ENCODE measurements around the gene TRIM29.
A peak's percentile ranks its signal among the peaks of the same experiment; 100 is the strongest.

Gene TRIM29

GRCh38 chr11:120109531-120109930, 28.4 kb downstream of the TRIM29 start:
- Mint-ChIP-seq H3K27ac (no peak overlapping the region), H3K36me3 (no peaks in the 10 kb centered on the region), H3K27me3 (peaks cover 16% of the 10 kb centered on the region), H3K9me3 (no peaks in the 10 kb centered on the region), H3K4me3 (no peak overlapping the region), H3K4me1 (no peaks in the 10 kb centered on the region)
- DNase-seq (ENCODE audit: low spot score in 2 of 2), result no peak
- ATAC-seq (ENCODE audit: low read depth), result no peak

GRCh38 chr11:120108785-120109168, 29.1 kb downstream of the TRIM29 start:
- H3K9me3 Mint-ChIP-seq, result no peaks in the 10 kb centered on the region
- H3K36me3 Mint-ChIP-seq, result no peaks in the 10 kb centered on the region
- no peak for DNase-seq (ENCODE audit: low spot score in 2 of 2)
- H3K27ac Mint-ChIP-seq, result no peak overlapping the region
- peaks cover 14% of the 10 kb centered on the region for H3K27me3 Mint-ChIP-seq
- no peak for ATAC-seq (ENCODE audit: low read depth)
- no peak overlapping the region for H3K4me3 Mint-ChIP-seq
- no peaks in the 10 kb centered on the region for H3K4me1 Mint-ChIP-seq

DNA sequence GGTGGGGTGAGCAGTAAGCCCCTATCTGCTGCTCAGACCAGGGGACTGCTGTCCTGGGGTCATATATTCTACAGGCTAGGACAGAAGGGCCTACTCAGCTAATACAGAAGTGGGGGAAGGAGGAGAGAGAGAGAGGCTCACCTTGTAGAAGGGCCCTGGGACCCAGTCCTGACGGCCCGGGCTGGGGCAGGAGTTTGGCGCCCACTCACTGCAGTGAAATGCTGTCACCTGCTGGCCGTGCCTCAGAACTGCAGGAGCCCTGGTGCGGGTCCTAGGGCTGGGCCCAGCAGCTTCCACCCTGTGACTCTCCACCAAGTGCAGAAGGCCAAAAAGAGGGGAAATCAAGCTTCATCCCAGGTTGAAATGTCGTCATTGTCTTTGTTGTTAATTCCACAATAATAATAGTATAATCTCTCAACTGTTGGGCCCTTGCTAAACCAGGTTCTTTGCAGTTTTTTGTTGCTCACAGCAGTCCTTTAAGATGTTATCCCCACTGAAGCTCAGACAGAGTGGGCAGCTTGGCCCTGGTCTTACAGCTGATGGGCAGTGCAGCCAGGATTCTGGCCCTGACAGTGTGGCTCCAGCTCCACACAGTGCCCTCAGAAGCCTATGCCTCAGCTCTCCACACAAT, 29.6 kb downstream of the TRIM29 start:
- DNase-seq (ENCODE audit: low spot score in 2 of 2), result peak; percentile 50 to 69
- H3K36me3 Mint-ChIP-seq, result no peaks in the 10 kb centered on the region
- H3K4me1 Mint-ChIP-seq, result no peaks in the 10 kb centered on the region
- no peak overlapping the region for H3K27ac Mint-ChIP-seq
- no peak overlapping the region for H3K4me3 Mint-ChIP-seq
- peaks cover 14% of the 10 kb centered on the region for H3K27me3 Mint-ChIP-seq
- ATAC-seq (ENCODE audit: low read depth), result peak; percentile 64
- no peaks in the 10 kb centered on the region for H3K9me3 Mint-ChIP-seq

DNA sequence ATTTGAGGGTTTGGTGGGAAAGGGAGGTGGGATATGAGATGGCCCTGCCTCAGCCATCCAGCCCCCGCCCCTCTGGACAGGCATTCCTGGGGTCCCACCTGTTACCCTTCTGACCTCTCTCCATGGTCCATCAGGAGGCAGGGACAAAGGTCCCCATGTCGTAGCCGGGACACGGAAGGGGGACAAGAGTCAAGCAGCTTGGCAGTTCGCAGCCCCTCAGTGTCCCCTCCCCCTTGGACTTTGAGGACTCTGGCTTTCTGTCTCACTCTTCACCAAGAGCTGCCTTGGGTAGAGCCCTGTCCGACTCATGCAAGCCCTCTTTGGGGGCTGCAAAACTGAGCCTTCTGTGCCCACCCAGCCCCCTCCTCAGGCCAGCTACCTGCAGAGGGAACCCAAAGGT, 30.2 kb downstream of the TRIM29 start:
- Mint-ChIP-seq H3K27ac (no peak overlapping the region), H3K9me3 (no peaks in the 10 kb centered on the region), H3K4me3 (no peak overlapping the region), H3K36me3 (no peaks in the 10 kb centered on the region), H3K27me3 (peaks cover 14% of the 10 kb centered on the region), H3K4me1 (no peaks in the 10 kb centered on the region)
- DNase-seq (ENCODE audit: low spot score in 2 of 2) (no peak), ATAC-seq (ENCODE audit: low read depth) (no peak)

- H3K27ac Mint-ChIP-seq, result no peak overlapping the region
Measured at GRCh38 chr11:120106354-120107150, 31.4 kb downstream of the TRIM29 start.

GRCh38 chr11:120105576-120105975, 32.3 kb downstream of the TRIM29 start:
- Mint-ChIP-seq H3K27ac (no peak overlapping the region), H3K9me3 (no peaks in the 10 kb centered on the region), H3K4me3 (no peak overlapping the region), H3K4me1 (no peaks in the 10 kb centered on the region), H3K36me3 (no peaks in the 10 kb centered on the region), H3K27me3 (peaks cover 11% of the 10 kb centered on the region)
- no peak for ATAC-seq (ENCODE audit: low read depth)
- DNase-seq (ENCODE audit: low spot score in 2 of 2), result no peak

More at GRCh38 chr11:120106354-120107150, 31.4 kb downstream of the TRIM29 start:
- Mint-ChIP-seq H3K4me3 (no peak overlapping the region), H3K9me3 (no peaks in the 10 kb centered on the region), H3K36me3 (no peaks in the 10 kb centered on the region), H3K27me3 (peaks cover 10% of the 10 kb centered on the region), H3K4me1 (no peaks in the 10 kb centered on the region)
- DNase-seq (ENCODE audit: low spot score in 2 of 2), result no peak
- ATAC-seq (ENCODE audit: low read depth), result no peak

DNA sequence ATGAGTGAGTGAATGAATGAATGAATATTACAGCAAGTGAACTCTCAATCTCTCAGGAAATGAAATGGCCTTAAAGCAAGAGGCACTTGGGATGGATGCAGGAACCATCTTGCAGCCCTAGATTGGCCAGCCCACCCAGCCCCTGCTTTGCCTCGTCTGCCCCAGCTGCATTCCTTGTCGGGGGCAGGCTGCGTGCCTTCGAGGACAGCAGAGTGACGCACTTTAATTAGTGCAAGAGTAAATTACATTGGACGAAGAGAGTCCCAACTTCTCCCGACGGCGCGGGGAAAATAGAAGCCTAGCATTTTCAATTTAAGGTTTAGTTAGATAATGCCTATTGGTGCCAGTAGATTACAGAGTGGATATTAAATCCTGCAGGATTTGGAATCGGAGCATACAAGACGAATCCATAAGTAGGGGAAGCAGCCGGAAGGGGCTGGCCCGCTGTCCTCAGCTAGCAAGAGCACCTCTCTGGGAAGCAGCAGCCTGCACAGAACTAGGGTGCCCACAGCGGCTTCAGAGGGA, 33.8 kb downstream of the TRIM29 start:
- Mint-ChIP-seq H3K27ac (no peak overlapping the region), H3K4me1 (no peaks in the 10 kb centered on the region), H3K9me3 (no peaks in the 10 kb centered on the region), H3K27me3 (peaks cover 12% of the 10 kb centered on the region), H3K36me3 (no peaks in the 10 kb centered on the region), H3K4me3 (no peak overlapping the region)
- ATAC-seq (ENCODE audit: low read depth) (no peak), DNase-seq (ENCODE audit: low spot score in 2 of 2) (no peak)

GRCh38 chr11:120102864-120103122, 35.1 kb downstream of the TRIM29 start:
- no peaks in the 10 kb centered on the region for H3K36me3 Mint-ChIP-seq

GRCh38 chr11:120102050-120102863, 35.7 kb downstream of the TRIM29 start:
- H3K4me3 Mint-ChIP-seq, result no peak overlapping the region
- H3K9me3 Mint-ChIP-seq, result no peaks in the 10 kb centered on the region
- no peaks in the 10 kb centered on the region for H3K4me1 Mint-ChIP-seq
- DNase-seq (ENCODE audit: low spot score in 2 of 2), result no peak
- H3K36me3 Mint-ChIP-seq, result no peaks in the 10 kb centered on the region
- peaks cover 14% of the 10 kb centered on the region for H3K27me3 Mint-ChIP-seq
- ATAC-seq (ENCODE audit: low read depth), result no peak
- no peak overlapping the region for H3K27ac Mint-ChIP-seq

More at GRCh38 chr11:120102864-120103122, 35.1 kb downstream of the TRIM29 start:
- ATAC-seq (ENCODE audit: low read depth) (no peak), DNase-seq (ENCODE audit: low spot score in 2 of 2) (no peak)
- Mint-ChIP-seq H3K27ac (no peak overlapping the region), H3K27me3 (peaks cover 15% of the 10 kb centered on the region), H3K9me3 (no peaks in the 10 kb centered on the region), H3K4me3 (no peak overlapping the region), H3K4me1 (no peaks in the 10 kb centered on the region)

DNA sequence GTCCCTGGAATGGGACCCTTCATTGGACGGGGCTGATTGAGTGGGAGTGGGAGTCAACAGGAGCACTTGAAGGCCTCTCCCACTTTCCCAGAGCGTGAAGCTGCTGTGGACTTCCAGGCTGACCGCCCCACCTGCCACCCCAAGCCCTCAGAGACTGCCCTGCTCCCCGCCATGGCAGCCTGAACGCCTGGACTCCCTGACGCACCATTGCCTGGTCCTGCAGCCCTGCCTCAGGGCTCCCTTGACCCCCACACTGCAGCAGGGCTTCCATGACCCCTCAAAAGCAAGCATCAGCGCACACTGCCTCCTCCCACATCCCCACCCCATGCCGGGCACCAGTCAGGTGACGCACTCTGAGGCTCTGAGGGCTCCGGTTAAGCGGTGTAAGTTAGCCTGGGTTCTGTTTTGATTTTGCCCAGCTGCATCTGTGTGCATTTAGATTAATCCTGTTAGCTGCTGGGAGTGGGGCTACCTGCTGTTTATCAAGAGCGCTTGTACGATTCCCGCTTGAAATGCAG, 39.4 kb downstream of the TRIM29 start:
- Mint-ChIP-seq H3K4me3 (no peak overlapping the region), H3K4me1 (no peaks in the 10 kb centered on the region), H3K36me3 (no peaks in the 10 kb centered on the region), H3K9me3 (no peaks in the 10 kb centered on the region), H3K27ac (no peak overlapping the region), H3K27me3 (peaks cover 9% of the 10 kb centered on the region)
- DNase-seq (ENCODE audit: low spot score in 2 of 2), result no peak
- no peak for ATAC-seq (ENCODE audit: low read depth)

DNA sequence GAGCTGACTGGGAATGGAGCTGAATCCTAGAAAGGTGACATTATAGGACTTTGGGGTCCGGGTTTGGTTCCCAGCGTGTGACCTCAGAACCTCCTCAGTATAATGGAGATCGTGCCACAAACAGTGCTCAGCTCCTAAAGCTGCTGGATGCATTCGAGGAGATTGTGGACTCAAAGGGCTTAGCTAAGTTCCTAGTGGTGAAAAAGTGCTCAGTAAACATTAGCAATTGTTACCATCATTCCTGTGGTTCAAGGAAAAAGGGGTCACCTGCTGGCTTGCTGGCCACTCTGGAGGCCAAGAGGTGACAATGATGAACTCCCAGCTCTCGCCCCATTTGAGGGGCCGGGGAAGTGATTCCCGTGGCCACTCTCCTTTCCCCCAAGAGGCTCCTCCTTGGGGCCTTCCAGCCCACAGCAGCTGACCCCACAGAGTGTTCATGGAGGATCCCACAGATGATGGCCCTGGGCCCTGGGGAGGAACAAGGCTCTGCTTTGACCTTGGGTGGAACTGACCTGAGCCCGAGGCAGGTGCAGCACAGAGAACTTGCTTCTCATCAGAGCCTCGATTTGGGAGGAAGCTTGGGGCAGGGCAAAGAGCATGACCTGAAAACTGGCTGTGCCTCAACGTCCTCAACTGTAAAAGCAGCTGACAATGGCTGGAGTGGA, 40.1 kb downstream of the TRIM29 start:
- peaks cover 9% of the 10 kb centered on the region for H3K27me3 Mint-ChIP-seq
- H3K36me3 Mint-ChIP-seq, result no peaks in the 10 kb centered on the region
- no peak overlapping the region for H3K4me3 Mint-ChIP-seq
- H3K4me1 Mint-ChIP-seq, result no peaks in the 10 kb centered on the region
- ATAC-seq (ENCODE audit: low read depth), result no peak
- no peak for DNase-seq (ENCODE audit: low spot score in 2 of 2)
- H3K9me3 Mint-ChIP-seq, result no peaks in the 10 kb centered on the region
- no peak overlapping the region for H3K27ac Mint-ChIP-seq

GRCh38 chr11:120096369-120097191, 41.3 kb downstream of the TRIM29 start:
- DNase-seq (ENCODE audit: low spot score in 2 of 2) (no peak), ATAC-seq (ENCODE audit: low read depth) (no peak)
- Mint-ChIP-seq H3K36me3 (no peaks in the 10 kb centered on the region), H3K27me3 (peaks cover 12% of the 10 kb centered on the region), H3K4me1 (no peaks in the 10 kb centered on the region), H3K9me3 (peaks cover 1% of the 10 kb centered on the region), H3K4me3 (no peak overlapping the region), H3K27ac (no peak overlapping the region)

DNA sequence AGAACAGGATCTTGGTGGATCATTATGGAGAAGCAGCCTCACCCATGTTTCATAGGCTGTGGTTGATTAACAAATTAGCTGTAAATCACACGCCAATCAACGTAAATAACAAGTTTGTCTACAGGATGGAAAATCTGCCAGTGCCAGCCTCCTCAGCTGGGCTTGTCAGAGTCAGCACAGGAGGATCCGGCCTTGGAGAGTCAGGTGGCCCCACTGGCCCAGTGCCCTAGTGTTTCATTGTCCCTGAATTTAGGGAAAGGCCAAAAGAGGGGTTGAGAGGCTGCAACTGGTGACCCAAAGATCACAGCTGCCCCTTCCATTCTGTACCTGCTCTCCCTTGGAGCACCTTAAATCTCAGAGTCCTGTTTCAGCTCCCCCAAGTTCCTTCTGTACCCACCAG, 42.4 kb downstream of the TRIM29 start:
- Mint-ChIP-seq H3K4me1 (no peaks in the 10 kb centered on the region), H3K4me3 (no peak overlapping the region), H3K36me3 (no peaks in the 10 kb centered on the region), H3K9me3 (peaks cover 1% of the 10 kb centered on the region), H3K27ac (no peak overlapping the region), H3K27me3 (peaks cover 10% of the 10 kb centered on the region)
- ATAC-seq (ENCODE audit: low read depth) (no peak), DNase-seq (ENCODE audit: low spot score in 2 of 2) (no peak)
